ENCODE measurements around the gene GALNT10. TPM values are rescaled to one million over a fixed set of nuclear protein-coding genes. Genes with fewer than 3 reads are reported as not detected.

GALNT10 gene
- total RNA-seq, 1 experiment from 2014 or later = 27.8 TPM

- no peak for TF ChIP-seq REST (IDR thresholded peaks at IDR 0.05; ENCODE audit: low read depth)
- TF ChIP-seq POLR2AphosphoS5 (IDR thresholded peaks at IDR 0.05; ENCODE audit: low read depth, low read length) = no peak
- no peak for TF ChIP-seq YY1 (IDR thresholded peaks at IDR 0.05; ENCODE audit: extremely low read depth, insufficient replicate concordance, low read depth, low read length)
- no peak for TF ChIP-seq FOSL1 (IDR thresholded peaks at IDR 0.05; ENCODE audit: low read depth)
Observed at GRCh38 chr5:154352960-154353548, 162.5 kb downstream of the GALNT10 start (continued).

- DNase-seq (ENCODE audit: low read depth, low spot score) (no peak), ATAC-seq (peak; percentile 26; the same call in 1 of the 2 replicates)
- H3K9ac ChIP-seq (ENCODE audit: low read length) = no peak overlapping the region
- H3K4me3 ChIP-seq (replicated peaks in 1 of 2; ENCODE audit: low read depth in 1 of 2, low read length in 2 of 2) = no peak overlapping the region
- no peaks in the 10 kb centered on the region for H3K79me2 ChIP-seq (ENCODE audit: insufficient read depth, low read length)
- CTCF ChIA-PET = no interaction called here
- BruUV-seq (replicated peaks) = no TSS peak
- RAD21 ChIA-PET (ENCODE audit: low non-redundant PET in 1 of 2, low total read pairs in 2 of 2, uncharacterized antibody in 2 of 2, unreplicated experiment in 2 of 2) = no interaction called here
- H3K9me2 ChIP-seq (ENCODE audit: insufficient read depth) = no peaks in the 10 kb centered on the region
- no peak overlapping the region for H3K4me2 ChIP-seq (ENCODE audit: low read length)
- H2AFZ ChIP-seq (ENCODE audit: low read depth, low read length, poor library complexity, severe bottlenecking) = no peak overlapping the region
- no peaks in the 10 kb centered on the region for H4K20me1 ChIP-seq (ENCODE audit: insufficient read depth)
- H3K27me3 ChIP-seq (ENCODE audit: insufficient read depth, low read length) = no peaks in the 10 kb centered on the region
- H3K27ac ChIP-seq (ENCODE audit: low read depth, low read length) = no peak overlapping the region
- H3K9me3 ChIP-seq (ENCODE audit: control insufficient read depth in 1 of 2, insufficient read depth in 1 of 2, low read depth in 1 of 2, low read length in 2 of 2) = no peaks in the 10 kb centered on the region
- intact Hi-C loops (cut with micrococcal nuclease) = no loop called here
- POLR2A ChIA-PET = no interaction called here
- H3K4me1 ChIP-seq (ENCODE audit: control insufficient read depth in 1 of 2, insufficient read depth in 2 of 2, low read length in 2 of 2) = peaks cover 14 to 26% of the 10 kb centered on the region in 2 experiments
- H3K36me3 ChIP-seq (ENCODE audit: control insufficient read depth in 1 of 2, insufficient read depth in 2 of 2, low read length in 2 of 2) = no peaks in the 10 kb centered on the region
- no peak for TF ChIP-seq POLR2A (IDR thresholded peaks at IDR 0.05; ENCODE audit: borderline replicate concordance, extremely low read depth, insufficient read depth, insufficient read length)
- no peak for TF ChIP-seq FOSL1 (IDR thresholded peaks at IDR 0.05; ENCODE audit: low read depth)
- no peak for TF ChIP-seq CTCF (IDR thresholded peaks at IDR 0.05 in 2 of 3, conservative IDR thresholded peaks at IDR 0.05 in 1 of 3; ENCODE audit: borderline replicate concordance in 1 of 3, insufficient read depth in 1 of 3, low read depth in 2 of 3, low read length in 2 of 3)
- TF ChIP-seq RAD21 (IDR thresholded peaks at IDR 0.05; ENCODE audit: low read depth) = no peak
- TF ChIP-seq TCF7L2 (IDR thresholded peaks at IDR 0.05; ENCODE audit: borderline replicate concordance, extremely low read depth, insufficient read depth, insufficient read length) = no peak
- TF ChIP-seq ZBTB33 (IDR thresholded peaks at IDR 0.05; ENCODE audit: extremely low read depth, insufficient replicate concordance, low read length) = no peak
- TF ChIP-seq ATF3 (IDR thresholded peaks at IDR 0.05) = no peak
- TF ChIP-seq, protein P1, sequence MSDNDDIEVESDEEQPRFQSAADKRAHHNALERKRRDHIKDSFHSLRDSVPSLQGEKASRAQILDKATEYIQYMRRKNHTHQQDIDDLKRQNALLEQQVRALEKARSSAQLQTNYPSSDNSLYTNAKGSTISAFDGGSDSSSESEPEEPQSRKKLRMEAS (IDR thresholded peaks at IDR 0.05) = no peak
Observed at GRCh38 chr5:154355129-154355611, 164.6 kb downstream of the GALNT10 start.

All from HCT116 (cell line).